Islet precursor cell (in vitro differentiated cells): ENCODE measurements around the gene CSF1R.
"Not testable (repeated sequence)": the region's sequence is repeated elsewhere in the genome, so short reads cannot be mapped to it uniquely, and the experiment has no call there.

Source experiments
- DNase-seq: peaks from one replicate; pipeline ENCODE4 v3.0.0-alpha.2; 2018

Gene CSF1R

DNA sequence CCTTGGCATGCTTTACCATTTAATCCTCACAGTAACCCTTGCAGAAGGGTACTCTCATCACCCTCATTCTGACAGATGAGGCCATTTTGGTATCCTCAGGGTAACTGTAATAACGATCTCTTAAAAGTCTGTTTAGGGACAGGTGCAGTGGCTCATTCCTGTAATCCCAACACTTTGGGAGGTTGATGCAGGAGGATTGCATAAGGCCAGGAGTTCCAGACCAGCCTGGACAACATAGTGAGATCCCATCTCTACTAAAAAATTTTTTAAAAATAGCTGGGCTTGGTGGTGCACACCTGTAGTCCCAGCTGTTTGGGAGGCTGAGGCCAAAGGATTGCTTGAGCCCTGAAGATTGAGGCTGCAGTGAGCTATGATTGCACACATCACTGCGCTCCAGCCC, 31.8 kb downstream of the CSF1R start:
- no peak for DNase-seq

GRCh38 chr5:150053713-150054392, 32.5 kb downstream of the CSF1R start:
- no peak for DNase-seq

DNA sequence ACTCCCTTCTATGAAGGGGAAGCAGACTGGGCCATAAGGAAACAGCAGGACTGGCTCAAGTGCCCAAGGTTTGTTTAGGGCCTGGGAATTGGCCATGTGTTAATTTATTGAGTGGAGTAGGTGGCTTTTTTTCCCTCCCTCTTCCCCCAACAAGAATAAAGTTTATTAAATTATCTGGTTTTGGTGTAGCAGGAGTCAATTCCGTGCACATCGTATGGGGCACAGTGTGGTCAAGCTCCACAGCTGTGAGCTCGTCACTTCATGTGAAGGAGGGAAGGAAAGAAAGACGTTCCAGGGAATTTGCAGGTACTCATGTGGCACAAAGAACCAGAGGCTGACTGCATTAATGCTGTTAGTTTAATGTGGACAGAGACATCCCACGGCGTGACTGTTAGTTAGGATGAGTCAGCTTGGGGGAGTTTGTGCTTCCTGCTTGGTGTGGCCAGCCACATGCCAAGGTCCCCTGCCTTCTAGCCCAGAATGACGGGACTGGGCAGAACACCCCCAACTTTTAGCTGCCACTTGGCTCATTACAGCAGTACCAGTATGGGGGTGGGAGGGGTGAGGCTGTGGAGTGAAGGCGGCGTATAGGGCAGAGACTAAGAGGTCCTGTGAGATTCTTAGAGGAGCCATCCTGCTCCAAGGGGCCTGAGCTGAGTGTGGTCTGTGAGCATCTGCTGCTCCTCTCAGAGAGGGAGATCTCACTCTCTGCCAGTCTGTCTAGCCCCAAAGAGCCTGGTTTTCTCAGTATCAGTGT, 33.2 kb downstream of the CSF1R start:
- no peak for DNase-seq

- DNase-seq, result no peak
Measured at GRCh38 chr5:150052226-150052955, 34.0 kb downstream of the CSF1R start.

DNA sequence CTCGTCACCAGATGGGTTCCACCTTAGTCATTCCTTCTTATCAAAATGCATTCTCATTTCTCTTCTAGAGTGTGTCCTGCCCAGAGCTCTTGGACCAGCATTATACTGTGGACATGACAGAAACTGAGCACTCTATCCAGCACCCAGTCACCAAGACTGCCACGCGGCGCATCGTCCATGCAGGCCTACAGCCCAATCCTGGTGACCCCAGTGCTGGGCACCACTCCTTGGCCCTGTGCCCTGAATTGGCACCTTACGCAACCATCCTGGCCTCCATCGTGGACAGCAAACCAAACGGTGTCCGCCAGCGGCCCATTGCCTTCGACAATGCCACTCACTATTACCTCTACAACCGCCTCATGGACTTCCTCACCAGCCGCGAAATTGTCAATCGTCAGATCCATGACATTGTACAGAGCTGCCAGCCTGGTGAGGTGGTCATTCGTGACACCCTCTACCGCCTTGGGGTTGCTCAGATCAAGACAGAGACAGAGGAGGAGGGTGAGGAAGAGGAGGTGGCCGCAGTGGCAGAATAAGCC, 34.6 kb downstream of the CSF1R start:
- DNase-seq, result no peak

DNA sequence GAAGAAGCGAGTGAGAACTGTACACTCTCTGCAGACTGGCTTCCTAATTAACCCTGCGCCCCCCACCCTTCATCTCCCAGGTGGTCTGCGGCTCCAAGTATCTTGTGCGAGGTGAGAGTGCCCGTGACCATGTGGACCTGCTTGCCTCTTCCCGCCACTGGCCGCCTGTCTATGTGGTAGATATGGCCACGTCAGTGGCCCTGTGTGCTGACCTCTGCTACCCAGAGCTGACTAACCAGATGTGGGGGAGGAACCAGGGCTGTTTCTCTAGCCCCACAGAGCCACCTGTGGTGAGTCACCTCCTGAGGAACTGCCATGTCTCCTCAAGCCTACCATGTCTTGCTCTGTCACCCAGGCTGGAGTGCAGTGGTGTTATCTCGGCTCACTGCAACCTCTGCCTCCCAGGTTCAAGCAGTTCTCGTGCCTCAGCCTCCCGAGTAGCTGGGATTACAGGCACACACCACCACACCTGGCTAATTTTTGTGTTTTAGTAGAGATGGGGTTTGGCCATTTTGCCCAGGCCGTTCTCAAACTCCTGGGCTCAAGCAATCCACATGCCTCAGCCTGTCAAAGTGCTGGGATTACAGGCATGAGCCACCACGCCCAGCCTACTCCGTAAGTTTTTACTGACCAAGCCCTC, 36.1 kb downstream of the CSF1R start:
- peak; percentile 81 for DNase-seq

DNA sequence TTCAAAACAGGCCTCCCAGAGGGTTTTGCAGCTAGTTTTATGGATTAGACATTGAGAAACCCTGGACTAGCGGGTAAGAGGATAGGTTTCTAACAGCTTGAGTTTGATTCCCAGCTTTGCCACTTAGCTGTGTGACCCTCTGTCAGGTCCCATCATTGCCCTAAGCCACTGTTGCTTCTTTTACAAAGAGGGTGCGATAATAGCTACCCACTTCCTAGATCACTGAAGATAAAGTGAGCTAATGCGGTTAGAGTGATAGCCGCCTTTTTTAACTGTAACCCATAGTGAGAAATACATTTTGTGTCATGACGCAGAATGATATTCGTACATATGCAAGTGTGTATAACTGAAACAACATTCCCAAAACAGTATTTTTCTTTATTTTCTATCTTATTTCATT, 40.3 kb downstream of the CSF1R start:
- no peak for DNase-seq

DNA sequence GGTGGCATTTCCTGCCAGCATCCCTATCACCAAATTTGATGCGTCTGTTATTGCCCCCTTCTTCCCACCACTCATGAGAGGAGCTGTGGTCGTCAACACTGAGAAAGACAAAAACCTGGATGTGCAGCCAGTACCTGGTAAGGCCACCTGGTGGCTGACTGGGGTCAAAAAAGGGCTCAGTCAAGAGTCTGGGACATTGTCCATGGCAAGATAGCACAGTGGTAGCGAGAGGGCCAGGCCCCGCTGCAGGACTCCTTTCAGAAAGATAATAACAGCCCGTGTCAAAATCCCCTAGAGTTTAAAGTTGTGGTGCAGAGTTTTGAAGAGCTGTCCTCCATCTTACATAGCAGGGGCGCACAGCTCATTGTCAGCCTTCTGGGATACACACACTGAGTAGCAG, 40.8 kb downstream of the CSF1R start:
- no peak for DNase-seq

DNA sequence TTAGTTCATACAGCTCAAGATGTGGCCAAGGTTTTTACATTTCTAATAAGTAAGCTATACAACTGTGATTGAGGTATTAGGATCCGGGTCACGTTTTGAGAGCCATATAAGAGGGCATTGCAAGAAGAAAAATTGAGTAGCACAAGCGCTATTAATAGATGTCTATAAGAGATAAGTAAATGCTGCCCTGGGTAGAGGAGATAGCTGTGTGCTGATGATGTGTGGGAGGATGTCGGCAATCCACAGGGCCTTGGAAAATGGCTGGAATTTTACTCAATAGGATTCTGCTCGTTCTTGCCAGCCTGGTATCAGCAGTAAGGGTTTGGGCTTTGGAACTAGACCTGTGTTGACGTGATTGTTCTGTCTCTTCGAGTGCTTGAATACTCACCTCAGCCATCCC, 41.6 kb downstream of the CSF1R start:
- DNase-seq, result no peak

- no peak for DNase-seq
Measured at GRCh38 chr5:150044329-150044681, 42.0 kb downstream of the CSF1R start.

GRCh38 chr5:150043657-150044328, 42.6 kb downstream of the CSF1R start:
- no peak for DNase-seq

- DNase-seq, result no peak
Measured at GRCh38 chr5:150042459-150042858, 43.9 kb downstream of the CSF1R start.

DNA sequence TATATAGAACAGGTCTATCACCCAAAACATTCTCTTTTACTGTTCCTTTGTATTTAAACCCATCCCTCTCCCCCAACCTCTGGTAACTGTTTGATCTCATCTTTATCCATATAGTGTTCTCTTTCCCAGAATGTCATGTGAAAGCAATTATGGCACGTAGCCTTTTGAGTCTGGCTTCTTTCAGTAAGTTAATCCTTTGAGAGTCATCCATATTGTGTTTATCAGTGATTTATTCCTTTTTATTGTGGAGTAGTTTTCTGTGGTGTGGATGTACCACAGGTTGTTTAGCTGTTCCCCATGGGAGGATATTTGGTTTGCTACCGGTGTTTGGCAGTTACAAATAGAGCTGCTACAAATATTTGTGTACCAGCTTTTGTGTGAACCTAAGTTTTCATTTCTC, 47.8 kb downstream of the CSF1R start:
- no peak for DNase-seq

GRCh38 chr5:150036513-150036912, 49.8 kb downstream of the CSF1R start:
- DNase-seq, result peak; percentile 96

DNA sequence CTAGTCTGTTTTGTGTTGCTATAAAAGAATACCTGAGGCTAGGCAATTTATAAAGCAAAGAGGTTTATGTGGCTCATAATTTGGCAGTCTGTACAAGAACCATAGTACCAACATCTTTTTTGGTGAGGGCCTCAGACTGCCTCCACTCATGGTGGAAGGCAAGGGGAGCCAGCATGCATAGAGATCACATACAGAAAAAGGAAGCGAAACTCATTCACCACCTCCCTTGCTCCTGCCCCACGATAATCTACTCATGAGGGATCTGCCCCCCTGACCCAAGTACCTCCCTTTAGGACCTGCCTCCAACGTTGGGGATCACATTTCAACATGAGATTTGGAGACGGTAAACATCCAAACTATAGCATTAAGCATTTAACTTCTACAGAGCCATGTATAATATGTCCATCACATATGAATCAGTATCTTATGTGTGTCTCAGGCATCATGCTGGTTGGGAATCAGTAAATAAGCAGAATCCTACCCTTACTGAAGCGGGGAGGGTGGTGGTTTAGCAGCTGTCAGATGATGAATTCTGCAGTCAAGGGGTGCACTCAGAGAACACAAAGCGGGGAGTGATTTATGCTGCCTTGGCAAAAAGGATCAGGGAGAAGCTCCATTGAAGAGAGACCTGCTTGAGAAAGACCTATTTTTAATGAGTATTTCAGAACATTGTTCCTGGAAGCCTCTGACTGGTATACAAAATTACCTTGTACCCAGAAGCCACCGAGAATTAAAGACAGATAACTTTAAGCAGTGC, 51.0 kb downstream of the CSF1R start:
- no peak for DNase-seq

GRCh38 chr5:150034662-150035061, 51.7 kb downstream of the CSF1R start:
- no peak for DNase-seq

DNA sequence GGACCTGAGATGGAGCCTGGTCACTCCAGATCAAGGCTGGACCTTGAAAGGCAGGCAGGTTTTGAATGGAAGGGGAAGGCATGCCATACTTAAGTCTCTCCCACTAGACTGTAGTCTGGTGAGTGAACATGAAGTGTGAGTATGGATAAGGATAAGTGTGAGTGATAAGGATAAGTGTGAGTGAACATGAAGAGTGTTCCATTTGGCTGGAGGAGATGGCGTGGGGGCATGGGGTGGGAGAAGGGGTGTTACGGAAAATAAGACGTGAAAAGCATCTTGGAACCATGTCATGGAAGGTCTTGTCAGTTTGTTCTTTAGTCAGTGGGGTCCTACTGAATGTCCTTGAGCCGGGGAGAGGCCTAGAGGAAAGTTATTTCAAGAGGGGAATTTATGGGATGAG, 53.0 kb downstream of the CSF1R start:
- DNase-seq, result no peak

DNA sequence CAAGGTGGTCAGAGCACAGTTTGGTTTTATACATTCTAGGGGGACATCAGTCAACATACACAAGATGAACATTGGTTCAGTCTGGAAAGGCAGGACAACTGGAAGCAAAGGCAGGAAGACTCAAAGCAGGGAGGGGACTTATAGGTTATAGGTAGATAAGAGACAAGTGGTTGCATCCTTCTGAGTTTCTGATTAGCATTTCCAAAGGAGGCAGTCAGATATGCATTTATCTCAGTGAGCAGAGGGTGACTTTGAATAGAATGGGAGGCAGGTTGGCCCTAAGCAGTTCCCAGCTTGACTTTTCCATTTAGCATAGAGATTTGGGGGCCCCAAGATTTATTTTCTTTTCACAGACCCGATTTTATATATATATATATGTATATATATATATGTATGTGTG, 58.3 kb downstream of the CSF1R start:
- not testable (repeated sequence) for DNase-seq

DNA sequence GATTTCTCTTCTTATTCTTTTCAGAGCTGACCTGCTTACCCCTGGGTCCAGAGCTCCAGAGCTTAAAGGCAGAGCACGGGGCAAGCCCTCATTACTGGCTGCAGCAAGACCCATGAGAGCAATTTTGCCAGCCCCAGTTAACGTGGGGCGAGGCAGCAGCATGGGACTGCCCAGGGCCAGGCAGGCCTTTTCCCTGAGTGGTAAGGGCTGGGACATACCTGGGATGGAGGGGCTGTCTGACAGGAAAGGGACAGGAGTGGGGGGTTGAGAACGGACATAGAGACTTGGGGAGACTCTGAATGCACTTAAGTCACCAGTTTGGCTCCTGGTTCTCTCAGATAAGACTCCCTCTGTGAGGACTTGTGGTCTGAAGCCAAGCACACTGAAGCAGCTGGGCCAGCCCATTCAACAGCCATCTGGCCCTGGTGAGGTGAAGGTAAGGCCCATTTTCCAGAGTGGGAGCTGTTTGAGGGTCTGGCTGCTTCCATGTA, 59.6 kb downstream of the CSF1R start:
- DNase-seq, result no peak

DNA sequence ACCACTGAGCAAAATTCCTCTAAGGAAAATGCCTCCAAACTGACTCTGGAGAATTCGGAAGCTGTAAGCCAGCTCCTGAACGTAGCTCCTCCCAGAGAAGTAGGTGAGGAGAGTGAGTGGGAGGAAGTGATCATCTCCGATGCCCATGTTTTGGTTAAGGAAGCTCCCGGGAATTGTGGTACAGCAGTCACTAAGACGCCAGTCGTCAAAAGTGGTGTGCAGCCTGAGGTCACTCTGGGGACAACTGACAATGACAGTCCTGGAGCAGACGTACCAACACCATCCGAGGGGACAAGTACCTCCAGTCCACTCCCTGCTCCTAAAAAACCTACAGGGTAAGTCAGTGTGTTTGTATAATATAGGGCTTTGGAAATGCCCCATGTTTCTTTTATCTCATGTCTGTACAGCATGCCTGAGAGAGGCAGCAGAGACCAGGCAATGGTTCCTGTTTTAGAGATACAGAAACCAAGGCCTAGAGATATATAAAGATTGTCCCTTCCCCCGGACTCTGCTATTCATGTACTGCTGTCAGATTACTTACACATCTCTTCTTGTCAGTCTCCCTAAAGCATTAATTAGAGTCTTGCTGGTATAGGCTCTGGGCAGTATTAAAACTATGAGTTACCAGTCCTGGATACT, 61.9 kb downstream of the CSF1R start:
- DNase-seq, result no peak

DNA sequence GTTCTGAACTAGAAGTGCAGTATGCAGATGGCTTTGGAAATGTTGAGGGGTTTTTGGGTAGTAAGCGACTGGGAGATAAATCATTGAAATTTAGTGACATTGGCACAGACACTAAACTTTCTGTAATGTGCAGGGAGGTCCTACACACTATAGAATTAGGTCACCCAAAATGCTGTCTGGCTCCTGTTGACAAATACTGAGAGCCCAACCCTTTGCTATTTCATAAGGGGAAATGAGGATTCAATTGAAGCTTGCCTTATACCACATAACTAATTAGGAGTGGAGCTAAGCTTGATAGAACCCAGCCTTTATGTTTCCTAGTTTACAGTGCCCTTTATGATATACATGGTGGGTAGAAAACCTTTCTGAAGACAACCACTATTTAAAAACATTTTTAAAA, 63.2 kb downstream of the CSF1R start:
- DNase-seq, result no peak
